ENCODE data around the gene FANCE.

FANCE gene, protein sequence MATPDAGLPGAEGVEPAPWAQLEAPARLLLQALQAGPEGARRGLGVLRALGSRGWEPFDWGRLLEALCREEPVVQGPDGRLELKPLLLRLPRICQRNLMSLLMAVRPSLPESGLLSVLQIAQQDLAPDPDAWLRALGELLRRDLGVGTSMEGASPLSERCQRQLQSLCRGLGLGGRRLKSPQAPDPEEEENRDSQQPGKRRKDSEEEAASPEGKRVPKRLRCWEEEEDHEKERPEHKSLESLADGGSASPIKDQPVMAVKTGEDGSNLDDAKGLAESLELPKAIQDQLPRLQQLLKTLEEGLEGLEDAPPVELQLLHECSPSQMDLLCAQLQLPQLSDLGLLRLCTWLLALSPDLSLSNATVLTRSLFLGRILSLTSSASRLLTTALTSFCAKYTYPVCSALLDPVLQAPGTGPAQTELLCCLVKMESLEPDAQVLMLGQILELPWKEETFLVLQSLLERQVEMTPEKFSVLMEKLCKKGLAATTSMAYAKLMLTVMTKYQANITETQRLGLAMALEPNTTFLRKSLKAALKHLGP

DNA sequence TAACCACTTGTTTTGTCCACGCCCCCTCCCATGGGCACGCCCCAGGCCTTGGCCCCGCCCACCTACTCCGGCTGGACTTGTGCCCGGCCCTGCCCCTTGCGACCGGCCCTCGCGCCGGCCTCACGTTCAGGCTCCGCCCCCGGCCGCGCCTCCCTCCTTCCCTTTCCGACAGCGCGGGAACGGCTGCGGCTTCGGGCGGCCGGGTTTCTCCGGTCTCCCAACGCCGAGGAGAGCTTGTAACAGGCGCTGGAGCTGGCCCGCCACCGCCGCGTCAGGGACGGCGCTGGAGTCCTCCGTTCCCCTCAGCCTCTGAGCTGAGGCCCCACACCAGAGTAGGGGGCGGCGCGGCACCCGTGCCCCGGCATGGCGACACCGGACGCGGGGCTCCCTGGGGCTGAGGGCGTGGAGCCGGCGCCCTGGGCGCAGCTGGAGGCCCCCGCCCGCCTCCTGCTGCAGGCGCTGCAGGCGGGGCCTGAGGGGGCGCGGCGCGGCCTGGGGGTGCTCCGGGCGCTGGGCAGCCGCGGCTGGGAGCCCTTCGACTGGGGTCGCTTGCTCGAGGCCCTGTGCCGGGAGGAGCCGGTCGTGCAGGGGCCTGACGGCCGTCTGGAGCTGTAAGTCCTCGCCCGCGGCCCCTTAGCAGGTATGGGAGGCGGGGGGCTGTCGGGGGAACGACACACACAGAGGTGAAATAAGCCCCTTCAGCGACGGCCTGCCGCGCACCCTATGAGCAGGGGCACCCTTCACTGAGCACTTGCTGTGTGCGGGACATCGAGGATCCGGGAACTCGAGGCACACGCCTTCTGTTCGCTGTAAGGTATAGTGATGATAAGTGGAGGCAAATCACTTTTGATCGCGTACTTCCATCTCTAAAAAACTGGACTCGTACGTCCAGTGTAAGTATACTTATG, at the start of gene FANCE:
TSS of gene FANCE (plus strand) at position 156 of the 908 bp plus-strand sequence. CDS start at position 364, 208 bp downstream.
- peak; percentile 92 for DNase-seq (ENCODE audit: low spot score)

DNA sequence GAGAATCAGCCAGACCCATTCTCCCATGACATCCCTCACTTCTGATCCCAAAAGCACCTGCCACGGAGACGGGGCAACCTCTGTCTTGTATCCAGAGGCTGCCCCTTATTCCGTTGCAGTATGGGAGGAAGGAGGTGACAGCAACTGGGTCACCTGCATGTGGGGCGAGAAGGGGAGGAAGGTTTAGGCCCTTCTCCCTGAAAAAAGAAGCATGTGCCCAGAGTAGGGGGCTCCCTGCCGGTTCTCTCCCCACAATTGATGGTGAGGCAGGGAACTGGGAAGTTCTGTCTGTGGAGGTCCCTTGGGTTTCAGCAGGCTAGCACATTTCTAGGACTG, 49.3 kb upstream of the FANCE start:
- no peak for DNase-seq (ENCODE audit: low spot score)

DNA sequence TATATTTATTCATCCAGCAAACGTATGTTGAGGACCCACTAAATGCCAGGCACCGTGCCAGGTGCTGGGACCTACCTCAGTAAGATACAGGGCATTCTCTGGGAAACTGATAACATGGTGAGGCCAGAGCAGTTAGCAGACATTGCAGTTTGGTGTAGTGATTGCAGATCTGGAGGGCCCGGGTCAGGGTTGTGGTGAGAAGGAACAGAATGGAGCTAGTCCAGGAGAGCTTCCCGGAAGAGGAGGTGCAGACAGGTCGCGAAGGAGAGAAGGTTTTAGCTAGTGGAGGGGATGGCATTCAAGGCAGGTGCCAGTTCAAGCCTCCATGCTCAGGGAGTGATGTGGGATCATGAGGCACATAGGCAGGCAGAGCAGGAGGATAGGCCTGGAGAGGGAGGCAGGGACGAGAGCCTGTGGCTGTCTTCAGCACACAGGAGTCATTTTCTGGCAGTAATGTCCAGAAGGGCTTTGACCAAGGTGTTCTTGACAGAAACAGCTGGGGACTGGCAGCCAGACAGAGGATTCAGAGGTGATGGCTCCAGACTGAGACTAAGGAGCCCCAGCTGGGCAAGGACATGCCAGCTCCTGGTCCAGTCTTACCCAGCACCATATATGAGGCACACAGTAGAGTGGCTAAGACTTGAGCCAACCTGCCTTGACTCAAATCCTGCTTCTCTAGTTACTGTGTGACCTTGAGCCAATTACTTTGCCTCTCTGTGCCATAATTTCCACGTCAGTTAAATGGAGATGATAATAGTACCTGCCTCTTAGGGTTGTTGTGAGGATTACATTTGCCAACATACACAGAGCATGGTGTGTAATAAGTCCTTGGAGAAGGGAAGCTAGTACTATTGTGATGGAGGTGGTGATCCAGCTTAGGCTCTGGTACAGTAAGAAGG, 48.3 kb upstream of the FANCE start:
- DNase-seq (ENCODE audit: low spot score), result no peak

DNA sequence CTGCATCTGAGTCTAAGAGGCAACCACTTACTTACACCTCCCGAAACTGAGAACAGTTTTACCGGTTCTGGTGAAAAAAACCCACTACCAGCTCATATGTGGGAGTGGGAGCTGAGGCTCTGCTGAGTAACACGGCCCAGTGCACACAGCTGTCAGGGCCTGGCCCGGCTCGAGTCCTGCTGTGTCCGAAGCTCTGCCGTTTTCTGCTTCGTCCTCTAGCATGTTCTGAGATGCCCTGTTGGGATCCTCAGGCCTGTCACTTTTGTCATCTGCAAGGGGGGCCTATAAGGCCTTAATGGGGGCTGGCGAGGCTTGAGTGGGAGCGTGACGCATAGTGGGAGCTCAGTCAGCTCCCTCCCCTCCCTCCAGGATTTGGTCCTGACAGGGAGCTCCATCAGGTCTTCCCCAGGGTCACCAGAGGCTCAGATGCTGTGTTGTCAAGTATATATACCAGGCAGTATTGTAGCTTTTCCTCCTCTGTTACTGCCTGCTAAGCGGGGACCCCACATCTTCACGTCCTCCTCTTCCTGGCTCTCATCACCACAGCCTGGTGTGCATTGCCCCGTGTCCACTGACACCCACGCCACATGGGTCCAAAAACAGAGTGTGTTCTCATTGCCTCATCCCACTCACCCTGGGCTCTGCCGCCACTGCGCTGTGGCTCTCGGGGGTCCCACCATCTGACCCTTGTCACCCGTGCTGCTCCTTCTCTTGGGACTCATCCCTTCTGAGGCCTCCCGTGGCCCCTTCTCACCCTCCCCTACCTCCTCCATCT, 45.2 kb upstream of the FANCE start:
- DNase-seq (ENCODE audit: low spot score), result no peak

DNA sequence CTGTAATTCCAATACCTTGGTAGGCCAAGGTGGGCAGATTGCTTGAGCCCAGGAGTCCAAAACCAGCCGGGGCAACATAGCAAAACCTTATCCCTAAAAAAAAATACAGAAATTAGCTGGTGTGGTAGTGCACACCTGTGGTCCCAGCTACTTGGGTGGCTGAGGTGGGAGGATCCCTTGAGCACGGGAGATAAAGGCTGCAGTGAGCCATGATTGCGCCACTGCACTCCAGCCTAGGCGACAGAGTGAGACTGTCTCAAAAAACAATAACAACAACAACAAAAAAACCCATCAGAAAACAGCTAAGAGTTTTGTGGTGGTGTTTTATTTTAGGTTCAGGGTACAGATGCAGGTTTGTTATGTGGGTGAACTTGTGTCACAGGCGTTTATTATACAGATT, 42.9 kb upstream of the FANCE start:
- DNase-seq (ENCODE audit: low spot score), result no peak

DNA sequence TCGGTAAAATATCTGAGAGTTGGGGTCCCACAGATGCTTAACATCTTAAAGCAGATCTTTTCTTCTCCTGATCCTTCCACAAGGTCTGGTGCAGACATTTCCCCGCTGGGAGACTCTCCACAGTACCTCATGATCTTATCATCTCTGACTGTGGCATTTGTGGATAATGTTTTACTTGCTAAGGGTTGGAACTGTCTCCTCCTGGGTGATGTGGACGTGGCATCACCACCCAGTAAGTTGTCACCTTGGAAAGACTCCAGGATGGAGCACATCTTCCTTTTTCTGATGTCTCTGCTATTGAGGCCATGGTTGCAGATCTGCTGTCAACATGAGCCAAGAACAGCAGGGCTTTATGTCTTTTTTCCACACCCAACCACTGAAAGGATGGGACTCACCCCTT, 42.0 kb upstream of the FANCE start:
- DNase-seq (ENCODE audit: low spot score), result no peak

DNA sequence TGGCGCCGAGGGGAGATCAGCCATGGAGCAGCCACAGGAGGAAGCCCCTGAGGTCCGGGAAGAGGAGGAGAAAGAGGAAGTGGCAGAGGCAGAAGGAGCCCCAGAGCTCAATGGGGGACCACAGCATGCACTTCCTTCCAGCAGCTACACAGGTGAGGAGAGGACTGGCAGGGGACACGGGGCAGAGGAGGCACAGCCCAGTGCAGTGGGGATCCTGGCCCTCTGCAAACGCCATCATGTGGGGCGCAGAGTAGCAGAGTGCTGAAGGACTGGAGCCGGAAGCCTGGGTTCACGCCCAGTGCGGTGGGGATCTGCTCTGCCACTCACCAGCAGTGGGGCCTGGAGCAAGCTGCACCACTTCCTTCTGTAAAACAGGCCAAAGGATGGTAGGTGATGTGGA, 41.1 kb upstream of the FANCE start:
- no peak for DNase-seq (ENCODE audit: low spot score)

DNA sequence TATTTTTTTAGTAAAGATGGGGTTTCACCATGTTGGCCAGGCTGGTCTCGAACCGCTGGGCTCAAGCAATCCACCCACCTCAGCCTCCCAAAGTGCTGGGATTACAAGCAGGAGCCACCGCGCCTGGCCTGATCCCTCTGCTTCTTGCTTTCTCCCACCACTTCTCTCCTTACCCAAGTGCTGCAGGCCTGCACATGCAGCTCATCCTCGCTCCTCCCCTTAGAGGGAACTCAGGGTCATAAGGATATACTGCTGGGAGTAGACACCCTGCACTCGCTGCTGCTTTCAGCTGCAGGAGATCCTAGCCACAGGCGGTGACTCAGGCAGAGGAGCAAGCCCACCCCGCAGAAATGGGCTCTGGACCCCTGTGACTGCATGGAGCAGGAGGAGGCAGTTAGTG, 40.0 kb upstream of the FANCE start:
- DNase-seq (ENCODE audit: low spot score), result no peak

DNA sequence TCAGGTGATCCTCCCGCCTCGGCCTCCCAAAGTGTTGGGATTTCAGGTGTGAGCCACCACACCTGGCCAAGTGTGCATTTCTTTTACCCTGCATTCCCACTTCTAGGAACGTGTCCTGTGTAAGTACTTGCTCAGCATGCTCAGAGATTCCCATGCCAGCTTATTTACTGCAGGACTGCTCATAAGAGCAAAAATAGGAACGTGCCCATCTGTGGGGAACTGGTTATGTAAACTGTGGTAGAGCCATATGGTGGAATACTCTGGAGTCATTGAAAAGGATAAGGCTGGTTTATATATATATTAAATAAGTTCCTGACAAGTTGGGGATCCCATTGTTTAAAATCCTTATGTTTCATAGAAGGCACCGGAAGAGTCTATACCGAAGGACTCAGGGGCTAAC, 38.2 kb upstream of the FANCE start:
- DNase-seq (ENCODE audit: low spot score), result no peak

DNA sequence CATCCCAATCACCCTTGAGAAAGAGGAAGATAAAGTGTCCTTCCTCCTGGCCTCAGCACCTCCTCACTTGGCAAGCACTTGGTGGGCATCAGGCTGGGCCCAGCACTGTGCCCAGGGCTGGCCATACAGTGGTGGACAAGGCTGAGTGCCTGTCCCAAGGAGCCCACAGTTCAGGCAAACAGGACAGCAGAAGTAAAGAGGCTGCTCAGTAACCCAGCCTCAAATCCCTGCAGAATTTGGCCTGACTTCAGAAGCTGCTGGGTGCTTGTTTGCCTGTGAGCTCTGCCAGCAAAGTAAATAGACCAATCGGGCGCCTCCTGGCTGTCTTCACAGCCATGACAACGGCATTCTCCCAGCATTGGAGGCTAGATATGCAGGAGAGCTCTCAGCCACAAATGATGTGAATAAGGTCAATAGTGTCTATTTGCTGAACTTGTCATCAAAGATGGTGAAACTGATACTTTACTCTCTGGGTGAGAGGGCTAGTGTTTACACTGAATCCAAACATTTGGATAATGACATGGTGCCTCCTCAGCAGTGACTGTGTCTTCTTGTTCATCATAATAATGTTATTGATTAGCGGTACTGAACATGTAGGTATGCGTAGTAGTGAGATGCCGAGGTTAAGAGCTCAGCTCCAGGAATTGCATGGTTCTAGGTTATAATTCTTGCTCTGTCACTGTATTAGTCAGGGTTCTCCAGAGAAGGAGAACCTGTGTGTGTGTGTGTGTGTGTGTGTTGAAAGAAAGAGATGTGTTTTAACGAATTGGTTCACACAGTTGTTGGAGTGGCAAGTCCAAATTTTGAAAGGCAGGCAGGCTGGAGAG, 36.9 kb upstream of the FANCE start:
- DNase-seq (ENCODE audit: low spot score), result no peak

DNA sequence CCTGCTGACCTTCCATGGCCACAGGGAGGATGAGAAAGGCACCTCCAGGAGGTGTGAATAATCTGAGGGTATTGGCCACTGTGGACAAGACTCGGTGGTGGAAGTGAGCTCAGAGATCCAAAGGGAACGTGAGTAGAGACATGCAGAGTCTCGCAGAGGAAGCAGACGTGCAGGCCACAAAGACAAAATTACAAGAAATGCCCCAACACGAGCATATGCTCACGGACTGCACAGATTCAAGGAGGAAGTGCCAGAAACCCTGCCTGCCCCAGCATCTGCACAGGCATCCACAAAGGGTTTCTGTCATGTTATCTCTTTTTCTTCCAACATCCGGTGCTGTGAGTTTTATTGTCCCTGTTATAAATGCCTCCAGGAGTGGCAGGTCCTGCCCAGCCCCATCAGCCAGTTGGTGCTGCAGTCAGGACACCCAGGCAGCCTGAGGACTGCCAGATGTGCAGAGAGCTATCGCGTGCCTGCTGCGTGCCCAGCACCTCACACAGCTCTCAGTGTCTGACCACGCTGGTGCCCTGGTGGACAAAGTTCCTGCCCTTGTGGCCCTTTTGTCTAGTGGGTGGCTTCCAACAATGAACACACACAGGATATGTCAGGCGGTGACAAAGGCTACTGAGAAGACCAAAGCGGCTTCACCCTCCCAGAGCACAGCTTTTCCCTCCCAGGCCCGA, 34.0 kb upstream of the FANCE start:
- DNase-seq (ENCODE audit: low spot score), result no peak

DNA sequence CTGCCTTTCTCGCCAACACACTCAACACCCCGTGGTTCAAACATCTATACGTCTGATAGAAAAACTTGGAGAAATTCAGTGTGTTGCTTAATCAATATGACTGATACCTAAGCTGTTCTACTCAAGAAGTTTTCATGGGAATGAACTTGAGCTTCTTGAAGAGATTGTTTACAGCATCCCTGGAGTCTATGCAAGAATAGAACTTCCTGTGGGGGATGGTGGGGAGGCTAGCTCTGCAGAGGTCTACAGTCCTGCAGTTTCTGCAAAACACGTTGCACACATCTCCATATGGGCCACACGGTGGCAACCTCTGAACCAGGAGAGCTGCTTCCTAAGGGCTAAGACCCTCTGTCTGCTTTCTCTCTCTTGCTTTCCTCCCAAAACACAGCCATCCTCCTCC, 32.7 kb upstream of the FANCE start:
- no peak for DNase-seq (ENCODE audit: low spot score)

DNA sequence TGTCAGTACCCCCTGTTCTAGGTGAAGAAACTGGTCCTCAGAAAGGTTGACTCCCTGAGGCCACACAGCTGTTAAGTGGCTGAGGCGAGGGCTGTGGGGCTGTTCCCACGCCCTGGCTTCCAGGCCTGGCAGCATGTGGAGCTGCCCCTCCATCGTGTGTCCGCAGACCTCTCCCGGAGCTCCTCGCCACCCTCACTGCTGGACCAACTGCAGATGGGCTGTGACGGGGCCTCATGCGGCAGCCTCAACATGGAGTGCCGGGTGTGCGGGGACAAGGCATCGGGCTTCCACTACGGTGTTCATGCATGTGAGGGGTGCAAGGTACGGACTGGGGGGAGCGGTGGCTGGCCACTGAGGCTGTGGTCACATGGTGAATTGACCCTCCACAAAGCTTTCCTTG, 32.2 kb upstream of the FANCE start:
- DNase-seq (ENCODE audit: low spot score), result no peak

DNA sequence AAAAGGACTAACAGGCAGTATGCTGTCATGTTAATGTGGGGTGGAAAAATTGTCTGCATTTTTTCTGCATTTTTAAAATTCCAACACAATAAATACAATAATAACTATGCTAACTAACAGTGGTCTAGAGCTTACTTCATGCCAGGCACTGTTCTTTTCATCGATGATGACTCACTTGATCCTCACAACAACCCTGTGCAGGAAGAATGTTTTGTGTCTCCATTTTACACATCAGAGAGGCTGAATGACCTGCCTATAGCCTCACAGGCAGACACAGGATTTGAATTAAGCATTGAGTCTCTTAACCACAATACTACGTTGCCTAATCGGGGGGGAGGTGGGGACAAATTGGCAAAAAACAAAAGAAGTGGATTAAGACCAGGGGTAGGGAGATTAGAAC, 26.9 kb upstream of the FANCE start:
- DNase-seq (ENCODE audit: low spot score), result no peak

DNA sequence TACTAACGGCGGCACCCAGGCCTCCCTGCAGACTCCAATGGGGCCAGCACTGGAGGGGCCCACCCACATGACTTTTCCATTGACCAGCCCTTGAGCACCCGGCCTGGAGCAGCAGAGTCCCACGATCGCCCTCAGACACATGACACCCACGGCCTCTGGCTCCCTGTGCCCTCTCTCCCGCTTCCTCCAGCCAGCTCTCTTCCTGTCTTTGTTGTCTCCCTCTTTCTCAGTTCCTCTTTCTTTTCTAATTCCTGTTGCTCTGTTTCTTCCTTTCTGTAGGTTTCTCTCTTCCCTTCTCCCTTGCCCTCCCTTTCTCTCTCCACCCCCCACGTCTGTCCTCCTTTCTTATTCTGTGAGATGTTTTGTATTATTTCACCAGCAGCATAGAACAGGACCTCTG, 26.1 kb upstream of the FANCE start:
- no peak for DNase-seq (ENCODE audit: low spot score)

DNA sequence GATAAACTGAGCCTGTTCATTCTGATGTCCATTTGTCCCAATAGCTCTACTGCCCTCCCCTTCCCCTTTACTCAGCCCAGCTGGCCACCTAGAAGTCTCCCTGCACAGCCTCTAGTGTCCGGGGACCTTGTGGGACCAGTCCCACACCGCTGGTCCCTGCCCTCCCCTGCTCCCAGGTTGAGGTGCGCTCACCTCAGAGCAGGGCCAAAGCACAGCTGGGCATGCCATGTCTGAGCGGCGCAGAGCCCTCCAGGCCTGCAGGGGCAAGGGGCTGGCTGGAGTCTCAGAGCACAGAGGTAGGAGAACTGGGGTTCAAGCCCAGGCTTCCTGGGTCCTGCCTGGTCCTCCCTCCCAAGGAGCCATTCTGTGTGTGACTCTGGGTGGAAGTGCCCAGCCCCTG, 24.7 kb upstream of the FANCE start:
- no peak for DNase-seq (ENCODE audit: low spot score)

DNA sequence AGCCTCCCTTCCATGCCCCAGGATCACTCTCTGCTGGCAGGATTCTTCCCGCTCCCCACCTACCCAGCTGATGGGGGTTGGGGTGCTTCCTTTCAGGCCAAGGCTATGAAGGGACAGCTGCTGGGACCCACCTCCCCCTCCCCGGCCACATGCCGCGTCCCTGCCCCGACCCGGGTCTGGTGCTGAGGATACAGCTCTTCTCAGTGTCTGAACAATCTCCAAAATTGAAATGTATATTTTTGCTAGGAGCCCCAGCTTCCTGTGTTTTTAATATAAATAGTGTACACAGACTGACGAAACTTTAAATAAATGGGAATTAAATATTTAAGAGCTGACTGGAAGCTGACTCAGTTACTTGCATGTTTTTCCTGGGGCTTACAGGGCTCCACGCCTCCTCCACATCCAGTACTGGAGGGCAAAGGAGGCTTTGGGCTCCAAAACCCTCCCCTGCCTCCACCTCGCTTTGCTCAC, 24.3 kb upstream of the FANCE start:
- no peak for DNase-seq (ENCODE audit: low spot score)

DNA sequence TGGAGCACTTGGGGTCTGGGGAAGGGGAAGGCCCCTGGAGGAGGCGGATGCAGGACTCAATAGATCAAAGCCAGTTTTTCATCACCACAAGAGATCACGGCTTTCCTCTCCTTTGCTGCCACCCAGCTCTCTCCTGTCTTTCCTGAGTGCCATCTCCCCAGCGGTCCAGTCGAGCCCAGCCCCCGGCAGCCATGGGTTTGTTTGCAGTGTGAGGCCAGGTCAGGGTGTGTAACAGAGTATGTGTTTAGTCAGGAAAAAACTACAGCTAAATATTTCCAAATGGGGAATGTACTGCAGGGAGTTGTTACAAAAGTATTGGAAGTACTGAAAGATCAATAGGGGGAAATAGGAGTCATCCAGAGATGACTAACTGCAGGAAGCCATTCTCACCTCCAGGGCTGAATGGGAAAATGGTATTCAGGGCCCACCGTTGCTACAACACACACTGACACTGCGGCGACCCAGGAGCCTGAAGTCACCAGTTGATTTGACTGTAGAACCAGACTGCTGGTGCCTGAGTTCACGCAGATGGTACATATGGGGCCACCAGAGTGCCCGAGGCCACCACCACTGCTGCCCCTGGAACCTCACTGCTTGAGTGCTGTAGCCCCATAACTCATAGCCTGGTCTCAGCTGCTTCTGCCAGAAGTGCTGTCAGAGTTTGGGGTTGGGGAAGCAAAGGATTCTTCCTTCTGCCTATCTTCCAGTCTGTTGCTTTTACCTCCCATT, 23.6 kb upstream of the FANCE start:
- no peak for DNase-seq (ENCODE audit: low spot score)

DNA sequence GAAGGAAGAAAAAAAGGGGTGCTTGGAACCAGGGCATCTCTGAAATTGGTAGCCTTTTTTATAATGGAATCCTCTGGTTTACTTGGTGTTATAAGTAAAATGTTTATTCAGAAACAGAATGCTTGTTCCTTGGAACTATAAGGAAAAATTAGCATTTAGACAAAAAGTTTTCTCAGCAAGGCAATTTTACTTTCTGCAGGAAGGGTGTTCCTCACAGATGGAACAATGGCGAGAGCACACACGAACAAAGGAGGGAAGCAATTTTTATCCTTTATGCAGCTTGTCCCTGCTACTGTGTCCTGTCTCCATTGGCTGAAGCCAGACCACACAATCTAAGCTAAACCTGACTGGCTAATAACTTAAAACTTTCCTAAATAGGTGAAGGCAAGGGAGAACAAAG, 22.7 kb upstream of the FANCE start:
- DNase-seq (ENCODE audit: low spot score), result no peak
